NCI-H345 treated with DMSO at 0.1 percent for 48 hours (cell line): Measurements from ENCODE around the gene SLC2A4.
A peak's percentile ranks its signal among the peaks of the same experiment; 100 is the strongest.

Experiments used
- DNase-seq: peaks from one replicate; lab custom pipeline; 2025; ENCODE audit not compliant: unreplicated experiment; lab: John Stamatoyannopoulos, UW

Gene SLC2A4

DNA sequence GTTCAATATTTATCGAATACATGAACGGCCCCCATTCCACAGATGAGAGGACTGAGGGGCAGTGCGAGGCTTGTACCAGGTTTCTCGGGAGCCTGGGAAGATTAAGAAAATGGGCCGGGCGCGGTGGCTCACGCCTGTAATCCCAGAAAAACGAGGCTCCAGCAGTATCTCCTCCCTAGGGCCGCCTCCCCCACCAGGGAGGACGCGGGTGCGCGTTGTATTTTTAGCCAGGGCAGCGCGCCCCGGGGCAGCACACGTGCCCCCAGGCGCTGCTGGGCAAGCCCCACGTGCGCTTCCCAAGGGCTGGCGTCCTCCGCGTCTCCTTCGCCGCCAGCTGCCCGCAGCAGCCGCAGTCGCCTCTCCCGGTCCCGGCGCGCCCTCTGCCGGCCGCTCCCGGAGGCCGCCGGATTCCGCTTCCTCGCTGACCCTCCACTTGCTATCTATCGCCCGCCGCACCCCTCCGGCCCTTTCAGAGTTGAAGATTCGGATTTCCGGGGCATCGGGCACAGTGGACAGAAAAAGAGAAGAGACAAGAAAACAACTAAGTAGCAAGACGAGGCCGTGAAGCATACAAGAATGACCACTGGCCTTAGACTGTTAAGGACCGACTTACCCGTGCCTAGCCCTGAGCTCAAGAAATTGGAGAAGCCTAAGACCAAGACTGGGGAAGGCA, 14.8 kb downstream of the SLC2A4 start:
- DNase-seq: peak; percentile 27

DNA sequence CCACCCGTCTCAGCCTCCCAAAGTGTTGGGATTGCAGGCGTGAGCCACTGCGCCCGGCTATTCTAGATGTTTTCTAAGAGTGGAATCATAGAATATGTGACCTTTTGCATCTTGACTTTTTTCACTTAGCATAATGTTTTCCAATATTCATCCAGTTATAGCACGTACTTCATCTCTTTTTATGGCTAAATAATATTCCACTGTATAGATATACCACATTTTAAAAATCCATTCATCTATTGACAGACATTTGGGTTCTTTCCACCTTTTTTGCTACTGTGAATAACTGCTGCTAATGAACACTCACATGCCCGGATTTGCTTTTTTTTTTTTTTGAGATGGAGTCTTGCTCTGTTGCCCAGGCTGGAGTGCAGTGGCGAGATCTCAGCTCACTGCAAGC, 22.7 kb downstream of the SLC2A4 start:
- no peak for DNase-seq

DNA sequence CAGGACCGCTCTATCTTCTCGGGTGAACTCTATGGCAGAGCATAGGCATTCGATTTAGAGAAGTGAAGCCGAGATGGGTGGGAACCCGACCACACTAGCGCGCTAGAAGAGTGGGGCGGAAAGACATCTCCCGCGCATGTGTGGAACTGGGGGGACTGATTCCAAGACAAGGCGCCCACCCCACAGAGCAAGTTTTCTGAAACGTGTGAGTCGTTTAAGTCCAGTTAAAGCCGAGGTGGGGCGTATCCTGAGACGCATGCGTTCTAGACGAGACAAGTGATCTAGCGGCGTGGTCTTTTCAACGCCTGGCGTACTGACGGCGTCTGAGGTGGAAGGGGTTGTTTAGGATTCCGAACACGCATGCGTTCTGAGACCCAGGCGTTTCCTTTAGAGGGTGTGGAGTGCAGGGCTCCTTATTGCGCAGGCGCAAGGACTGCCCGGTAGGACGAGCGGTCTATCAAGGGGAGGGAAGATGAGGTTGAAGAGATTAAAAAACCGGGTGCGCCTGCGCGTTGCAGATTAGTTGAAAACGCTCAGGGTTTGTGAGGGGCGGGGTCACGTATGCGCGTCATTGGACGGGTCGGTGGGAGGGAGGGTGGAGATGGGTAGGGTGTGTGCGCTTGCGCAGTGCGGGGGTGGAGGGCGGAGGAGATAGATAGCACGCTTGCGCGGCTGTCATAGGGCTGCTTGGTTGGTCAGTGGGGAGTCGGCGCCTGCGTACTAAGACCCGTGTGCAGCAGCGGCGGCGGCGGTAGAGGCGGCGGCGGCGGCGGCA, 25.6 kb downstream of the SLC2A4 start, which contains the start of gene EIF5A:
TSS of gene EIF5A (plus strand) at position 718 of the 775 bp plus-strand sequence. CDS start 2,008 bp downstream, outside the sequence.
- DNase-seq: peak; percentile 90

DNA sequence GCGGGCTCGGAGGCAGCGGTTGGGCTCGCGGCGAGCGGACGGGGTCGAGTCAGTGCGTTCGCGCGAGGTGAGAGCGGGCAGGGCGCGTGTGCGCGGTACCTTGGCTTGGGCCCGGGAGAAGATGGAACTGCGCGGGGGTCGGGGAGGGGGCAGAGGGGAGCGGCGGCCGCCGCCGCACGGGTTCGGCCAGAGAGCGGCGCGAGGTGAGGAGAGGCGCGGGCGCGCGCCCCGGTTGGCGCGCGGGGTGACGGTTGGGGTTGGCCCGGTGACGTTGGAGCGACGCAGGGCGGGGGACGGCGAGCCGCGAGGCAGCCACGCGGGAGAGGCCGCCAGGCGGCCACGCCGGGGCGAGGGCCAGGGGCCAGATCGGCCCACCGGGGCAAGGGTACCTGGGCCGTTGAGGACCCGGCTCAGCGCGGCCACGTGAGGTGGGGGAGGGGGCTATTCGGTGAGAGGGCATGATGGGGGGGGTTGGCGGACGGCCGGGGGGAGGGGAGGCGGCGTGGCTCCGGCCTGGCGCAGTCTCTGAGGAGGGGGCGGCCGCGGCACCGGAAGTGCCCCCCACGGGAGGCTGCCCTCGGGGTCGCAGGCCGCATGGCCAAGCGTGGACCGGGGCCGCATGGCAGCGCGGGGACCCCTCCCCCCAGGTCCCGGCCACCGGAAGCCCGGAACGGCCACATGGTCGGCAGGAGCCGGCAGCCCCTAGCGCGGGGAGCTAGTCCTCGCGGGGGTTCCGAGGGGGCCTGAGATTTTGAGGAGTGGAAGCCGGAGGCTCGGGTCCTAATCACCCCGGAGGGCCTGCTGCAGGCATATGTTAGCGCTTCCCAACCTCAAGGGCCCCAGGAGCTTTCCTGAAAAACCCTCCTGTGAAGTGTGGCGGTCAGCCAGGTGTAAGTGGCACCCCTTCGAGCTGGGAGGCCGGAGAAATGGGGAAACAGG, 26.4 kb downstream of the SLC2A4 start:
- no peak for DNase-seq

DNA sequence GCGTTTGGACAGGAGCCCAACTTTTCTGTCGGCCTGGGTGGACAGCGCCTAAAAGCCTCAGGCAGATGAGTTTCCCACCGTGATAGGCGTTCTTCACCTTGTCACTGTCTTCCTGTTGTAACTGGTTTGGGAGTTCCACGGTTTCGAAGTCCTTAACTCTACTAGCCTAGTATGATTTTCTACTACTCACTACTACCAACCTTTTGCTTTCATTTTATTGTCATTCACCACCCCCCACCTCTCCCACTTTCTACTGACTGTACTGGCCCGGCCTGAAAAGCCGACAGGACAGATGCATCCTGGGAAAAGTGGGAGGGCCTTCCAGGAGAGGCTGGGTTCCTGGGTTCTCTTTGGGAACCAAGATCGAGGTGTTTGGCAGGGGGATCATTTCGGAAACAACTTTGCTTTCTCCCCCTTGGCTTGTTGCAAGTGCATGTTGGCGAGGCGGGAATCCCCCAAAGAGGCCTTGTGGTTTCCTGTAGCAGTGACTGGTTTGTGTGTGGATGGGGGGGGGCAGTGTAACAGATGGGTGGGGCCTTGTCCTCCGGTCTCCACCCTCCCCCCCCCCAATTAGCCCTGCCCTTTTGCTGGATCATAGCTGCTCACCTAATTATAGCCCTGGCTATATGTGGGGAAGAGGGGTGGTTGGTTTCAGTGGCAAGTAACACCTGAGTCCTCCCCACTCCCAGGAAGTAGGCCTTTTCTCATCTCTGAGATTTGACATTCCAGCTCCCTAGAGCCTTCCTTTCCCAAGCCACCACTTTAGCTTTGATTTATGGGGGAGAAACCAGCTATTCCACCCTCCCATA, 27.3 kb downstream of the SLC2A4 start:
- peak; percentile 39 for DNase-seq

DNA sequence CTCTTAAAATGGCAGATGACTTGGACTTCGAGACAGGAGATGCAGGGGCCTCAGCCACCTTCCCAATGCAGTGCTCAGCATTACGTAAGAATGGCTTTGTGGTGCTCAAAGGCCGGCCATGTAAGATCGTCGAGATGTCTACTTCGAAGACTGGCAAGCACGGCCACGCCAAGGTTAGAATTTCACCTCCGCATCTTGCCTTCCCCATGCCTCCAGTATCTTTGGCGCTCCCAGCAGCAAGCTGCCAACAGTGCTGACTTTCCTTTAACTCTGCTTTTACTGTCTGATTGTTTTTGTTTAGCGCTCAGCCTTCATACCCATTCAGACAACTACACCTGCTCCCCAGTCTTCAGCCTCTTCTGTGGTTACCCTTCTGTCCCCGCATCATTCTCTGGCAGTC, 28.1 kb downstream of the SLC2A4 start:
- no peak for DNase-seq

DNA sequence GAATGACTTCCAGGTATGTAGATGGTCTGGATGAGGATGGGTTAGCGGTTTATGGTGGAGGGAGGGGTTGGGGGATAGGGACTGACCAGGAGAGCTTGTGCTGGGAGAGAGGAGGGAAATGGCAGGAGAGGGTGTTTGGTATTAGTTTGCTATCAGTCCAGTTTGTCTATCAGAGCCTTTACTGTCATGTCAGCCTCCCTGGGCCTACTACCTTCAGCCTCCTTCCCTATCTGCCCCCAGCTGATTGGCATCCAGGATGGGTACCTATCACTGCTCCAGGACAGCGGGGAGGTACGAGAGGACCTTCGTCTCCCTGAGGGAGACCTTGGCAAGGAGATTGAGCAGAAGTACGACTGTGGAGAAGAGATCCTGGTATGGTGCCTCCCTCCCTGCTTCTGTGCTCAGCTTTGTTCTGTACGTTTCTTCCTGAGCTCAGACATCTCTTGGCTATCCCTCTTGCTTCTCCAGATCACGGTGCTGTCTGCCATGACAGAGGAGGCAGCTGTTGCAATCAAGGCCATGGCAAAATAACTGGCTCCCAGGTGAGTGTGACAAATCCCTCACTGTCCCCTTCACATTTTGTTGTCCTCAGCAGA, 29.7 kb downstream of the SLC2A4 start:
- no peak for DNase-seq

DNA sequence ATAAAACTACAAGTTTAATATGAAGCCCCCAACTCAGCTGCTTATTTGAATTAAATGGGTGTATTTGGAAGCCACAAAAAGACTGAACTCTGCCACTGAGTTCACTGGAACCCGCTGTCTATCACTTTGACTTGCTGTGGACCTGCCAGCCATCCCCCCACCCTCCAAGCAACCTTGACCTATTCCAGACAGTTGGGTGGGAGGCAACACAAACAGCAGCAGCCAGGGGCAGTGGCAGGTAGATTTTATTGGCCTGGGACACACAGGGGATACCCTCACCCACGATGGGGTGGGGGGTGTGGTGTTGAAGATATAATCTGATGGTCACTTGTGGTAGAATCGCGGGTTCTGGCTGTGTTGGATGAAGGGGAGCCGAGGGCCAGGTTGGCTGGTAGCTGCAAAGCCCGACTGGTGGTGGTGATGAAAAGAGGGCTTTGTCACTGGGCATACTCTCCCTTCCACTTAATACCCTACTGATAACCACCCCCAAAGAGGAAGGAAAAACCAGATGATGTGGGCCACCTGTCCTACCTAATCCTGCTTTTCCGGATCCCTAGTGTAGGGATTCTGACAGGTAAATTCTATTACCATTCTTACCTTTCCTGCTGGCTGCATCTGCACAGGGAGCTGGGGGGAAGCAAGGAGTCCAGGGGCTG, 31.0 kb downstream of the SLC2A4 start:
- no peak for DNase-seq

DNA sequence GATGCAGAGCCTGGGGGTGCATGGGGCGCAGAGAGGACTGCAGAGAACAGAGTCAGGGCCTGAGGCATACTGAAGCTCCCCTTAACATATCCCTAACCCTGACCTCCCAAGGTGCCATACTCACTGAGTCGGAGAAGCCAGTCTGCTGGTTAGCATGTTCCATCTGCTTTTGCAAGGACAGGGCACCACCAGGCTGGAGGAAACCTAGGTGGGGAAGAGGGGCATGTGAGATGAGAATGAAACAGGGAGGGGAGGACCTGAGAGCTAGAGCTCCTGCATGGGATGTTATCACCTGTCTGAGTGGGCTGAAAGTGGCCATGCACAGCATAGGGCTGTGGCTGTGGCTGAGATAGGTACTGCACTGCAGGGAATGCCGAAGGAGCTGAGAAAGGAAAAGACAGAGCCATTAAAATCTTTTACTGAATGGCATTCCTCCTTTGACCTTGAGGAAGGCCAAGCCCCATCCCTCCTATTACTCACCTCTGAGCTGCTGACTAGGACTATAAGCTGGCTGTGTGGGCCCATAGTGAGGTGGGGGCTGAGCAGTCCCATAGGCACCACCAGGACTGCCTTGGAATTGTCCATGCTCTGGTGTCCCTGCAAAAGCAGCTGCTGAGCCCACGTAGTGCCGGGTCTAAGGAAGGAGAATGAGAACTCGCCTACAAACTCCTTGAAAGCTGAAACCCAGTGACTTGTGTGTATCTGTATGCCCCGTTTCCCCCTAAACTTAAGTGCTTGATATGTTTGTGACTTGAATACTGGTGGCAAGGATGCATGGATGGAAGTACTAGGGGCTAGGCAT, 31.8 kb downstream of the SLC2A4 start:
- DNase-seq: no peak

DNA sequence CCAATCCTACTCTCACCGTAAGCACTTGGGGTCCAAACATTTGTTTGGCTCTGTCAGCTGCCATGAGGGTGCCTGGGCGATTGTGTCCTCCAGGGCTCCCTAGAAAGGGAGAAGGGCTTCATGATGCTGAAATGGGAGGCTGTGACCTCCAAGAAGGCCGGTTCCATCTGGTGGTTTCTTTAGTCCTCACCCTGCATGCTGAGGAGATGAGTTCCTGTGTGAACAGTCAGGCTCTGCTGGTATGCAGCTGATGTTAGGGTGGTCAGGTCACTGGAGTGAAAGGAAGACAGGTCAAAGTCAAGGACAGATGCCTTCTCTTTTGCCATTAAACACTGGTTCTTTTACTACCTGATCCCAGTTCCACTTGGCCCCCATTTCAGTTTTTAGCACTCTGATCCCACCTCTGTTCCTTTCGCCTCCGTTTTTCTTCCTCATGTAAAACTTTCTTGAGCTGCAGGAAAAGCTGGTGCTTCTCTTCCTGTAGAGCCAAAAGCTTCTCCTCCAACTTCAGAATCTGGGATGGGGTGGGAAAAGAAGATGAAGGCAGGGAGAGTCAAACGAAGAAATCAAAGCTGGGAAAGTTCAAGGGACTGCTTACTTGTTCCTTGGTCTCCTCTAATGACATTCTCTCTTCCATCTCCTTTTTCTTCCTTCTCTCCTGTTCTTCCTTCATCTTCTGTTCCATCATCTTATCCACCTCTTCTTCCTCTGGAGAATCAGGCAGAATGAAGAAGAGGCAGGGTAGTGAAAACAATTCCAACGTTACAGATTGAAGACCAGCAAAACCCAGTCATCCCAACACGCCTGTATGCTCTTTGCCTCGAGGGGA, 32.6 kb downstream of the SLC2A4 start:
- no peak for DNase-seq

DNA sequence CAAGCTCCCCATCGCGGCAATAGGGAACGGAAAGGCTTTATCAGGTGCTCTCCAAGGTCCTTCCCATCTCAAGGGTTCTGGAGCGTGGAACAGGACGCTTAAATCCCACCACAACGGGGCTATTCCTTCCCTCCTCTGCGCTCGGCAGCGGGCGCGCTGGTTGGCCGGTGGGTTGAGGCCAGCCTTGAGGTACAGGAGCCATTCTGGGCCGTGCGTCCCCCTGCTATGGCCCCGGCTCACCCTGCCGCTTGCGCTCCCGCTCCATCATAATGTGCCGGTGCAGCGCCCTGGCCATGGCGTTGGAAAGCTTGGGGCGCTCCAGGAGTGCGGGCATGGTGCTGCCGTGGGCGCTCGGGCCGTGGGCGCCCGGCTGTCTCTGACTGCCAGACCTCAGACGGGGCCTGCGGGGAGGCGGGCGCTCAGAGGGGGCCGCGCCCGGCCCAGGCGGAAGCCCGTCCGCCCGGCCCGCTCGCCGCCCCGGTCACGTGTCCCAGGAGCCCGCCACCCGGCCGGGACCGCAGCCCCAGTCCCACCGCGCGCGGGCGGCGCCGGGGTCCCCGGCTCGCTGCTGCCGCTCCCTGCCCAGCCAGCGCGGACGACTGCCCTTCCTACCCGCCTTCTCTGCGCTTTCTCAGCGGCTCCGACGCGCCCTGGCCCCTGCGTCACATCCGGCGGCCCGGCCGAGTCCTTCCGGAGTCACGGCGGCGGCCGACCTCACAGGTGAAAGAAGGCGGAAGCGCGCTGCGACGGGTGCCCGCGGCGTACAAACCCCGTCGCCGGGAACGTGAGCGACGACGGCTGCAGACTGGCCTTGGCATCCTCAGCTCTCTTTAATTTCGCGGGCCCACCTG, 33.4 kb downstream of the SLC2A4 start, which contains the start of gene GPS2:
TSS of gene GPS2 (minus strand) at position 642 of the 851 bp plus-strand sequence. CDS start at position 334, 308 bp downstream.
- DNase-seq: peak; percentile 26

DNA sequence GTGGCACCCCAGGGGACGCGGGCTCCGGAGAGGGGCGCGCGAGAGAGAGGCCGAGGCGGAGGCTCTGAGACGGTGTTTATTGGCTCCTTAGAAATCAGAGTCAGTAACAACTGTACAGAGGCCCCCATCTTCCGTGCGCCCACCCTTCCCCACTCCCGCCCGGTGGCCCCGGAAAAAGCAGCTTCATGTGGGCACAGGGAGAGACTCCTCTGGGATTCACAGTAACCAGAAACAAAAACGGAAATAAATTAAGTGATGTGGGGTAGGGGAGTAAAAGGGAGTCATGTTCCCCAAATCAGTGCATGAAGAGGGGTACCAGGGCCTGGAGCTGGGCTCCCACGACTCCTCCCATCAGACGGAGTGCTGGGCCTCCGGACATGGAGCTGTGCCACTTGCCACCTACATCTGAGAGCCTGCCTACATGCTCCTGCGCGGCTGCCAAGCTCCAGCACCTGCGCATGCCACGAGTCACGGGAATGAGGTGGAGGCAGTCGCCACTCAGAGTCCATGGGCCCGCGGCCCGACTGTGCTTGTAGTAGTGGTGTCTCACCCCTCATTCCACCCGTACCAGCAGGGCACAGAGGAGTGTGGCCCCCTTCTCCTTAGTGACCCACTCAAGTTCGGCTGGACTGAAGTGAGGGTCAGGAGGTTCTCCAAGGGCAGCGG, 34.2 kb downstream of the SLC2A4 start:
- no peak for DNase-seq

DNA sequence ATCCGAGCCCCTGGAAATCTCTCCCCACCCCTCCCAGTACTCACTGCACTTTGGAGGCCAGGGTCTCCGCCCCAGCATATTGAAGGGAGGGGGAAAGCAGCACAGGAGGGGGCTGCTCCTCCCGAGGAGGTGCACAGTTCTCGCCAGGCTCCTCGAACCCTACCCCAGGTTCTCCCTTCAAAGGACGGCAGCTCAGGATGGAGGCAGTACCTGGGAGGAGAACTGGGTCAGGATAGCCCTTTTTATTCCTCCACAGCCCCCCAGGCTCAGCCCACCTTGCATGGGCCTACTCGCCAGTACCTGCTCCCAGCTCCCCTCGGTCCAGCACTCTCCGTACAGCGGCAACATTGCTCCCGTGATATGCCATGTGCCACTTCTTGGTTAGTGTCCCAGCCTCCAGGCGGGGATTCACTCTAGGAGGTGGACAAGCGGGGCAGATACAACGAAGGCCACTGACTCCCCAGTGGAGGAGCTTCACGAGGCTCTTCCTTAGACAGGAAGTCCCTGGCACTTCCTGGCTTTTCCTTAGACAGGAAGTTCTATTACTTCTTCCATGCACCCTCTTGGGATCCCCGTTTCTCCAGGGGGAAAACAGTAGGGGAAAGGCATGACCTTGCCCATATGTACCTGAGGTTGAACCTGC, 35.8 kb downstream of the SLC2A4 start:
- no peak for DNase-seq

DNA sequence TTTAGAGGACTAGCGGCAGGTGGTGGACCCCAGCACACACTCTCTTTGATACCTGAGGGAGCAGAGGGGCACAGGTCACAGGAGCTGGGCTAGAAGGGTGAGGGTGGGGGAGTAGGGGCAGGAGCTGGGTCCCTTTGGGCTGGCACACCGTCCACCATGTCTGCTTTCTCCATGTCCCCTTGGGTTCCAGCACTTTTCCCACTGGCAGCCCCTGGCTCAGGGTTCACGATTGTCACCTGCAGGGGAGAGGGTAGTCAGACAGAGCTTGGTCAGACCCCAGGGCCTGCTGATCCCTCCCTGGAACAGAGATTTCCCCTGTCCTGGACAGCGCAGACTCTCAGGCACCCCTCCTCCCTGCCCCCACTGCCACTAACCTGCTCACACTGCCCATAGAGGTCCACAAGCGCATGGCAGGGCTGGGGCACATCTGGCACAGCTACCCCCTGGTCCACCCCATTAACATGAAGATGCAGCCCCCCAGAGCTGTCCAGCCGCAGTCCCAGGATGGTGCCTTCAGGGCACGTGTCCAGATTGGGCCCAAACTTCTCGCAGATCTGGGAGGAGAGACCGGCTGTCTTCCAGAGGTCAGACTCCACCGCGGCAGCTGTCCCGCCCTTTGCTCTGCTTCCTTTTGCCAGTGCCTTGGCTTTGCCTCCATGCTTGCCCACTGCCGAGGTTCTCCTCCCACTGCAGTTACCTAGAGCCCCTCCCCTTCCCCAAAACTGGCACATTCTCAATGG, 36.8 kb downstream of the SLC2A4 start:
- DNase-seq: no peak

DNA sequence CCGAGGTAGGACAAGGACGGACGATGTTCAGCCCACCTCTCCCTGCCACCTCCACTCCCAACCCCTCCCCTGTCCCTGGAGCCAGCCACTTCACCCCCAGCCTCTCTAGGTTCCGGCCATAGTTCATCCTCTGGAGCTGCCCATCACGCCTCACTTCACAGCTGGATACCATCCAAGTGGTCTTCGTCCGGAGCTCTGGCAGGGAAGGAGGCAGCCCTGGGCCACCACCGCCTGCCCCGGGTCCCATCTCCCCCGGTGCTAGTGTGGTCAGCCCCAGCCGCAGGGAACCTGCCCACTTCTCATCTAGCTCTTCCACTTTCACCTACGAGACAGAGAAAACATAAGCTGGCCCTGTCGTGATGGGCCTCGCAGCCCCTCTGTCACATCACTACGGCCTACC, 39.9 kb downstream of the SLC2A4 start:
- no peak for DNase-seq
